ENCODE data around the gene STT3B.

DNA sequence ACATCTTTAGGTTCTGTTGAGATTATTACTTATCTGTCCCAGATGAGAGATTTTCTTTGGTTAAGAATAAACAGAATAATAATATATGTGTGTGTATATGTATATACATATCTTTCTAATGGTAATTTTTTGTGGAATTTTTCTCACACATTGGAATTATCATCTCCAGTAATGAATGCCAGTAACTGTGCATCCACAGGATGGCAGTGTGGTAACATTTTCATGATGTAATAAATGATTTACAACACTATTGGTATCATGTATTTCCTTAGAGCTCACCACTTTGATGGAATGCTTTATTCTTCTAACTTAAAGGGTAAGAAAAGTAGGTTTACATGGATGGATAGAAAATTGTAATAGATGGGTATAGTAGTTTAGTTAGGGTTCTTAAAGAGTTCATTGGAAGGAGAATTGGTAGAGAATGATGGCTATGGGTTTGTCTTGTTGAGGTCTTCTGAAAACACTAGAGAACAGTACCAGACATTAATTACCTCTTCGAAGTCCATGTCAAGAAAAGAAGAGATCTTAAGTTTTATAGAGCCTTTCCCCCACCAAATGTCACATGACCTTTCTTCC is 78.1 kb downstream of the STT3B start:
- TF ChIP-seq POLR2A (IDR thresholded peaks at IDR 0.05), result no peak
- TF ChIP-seq, protein P1, sequence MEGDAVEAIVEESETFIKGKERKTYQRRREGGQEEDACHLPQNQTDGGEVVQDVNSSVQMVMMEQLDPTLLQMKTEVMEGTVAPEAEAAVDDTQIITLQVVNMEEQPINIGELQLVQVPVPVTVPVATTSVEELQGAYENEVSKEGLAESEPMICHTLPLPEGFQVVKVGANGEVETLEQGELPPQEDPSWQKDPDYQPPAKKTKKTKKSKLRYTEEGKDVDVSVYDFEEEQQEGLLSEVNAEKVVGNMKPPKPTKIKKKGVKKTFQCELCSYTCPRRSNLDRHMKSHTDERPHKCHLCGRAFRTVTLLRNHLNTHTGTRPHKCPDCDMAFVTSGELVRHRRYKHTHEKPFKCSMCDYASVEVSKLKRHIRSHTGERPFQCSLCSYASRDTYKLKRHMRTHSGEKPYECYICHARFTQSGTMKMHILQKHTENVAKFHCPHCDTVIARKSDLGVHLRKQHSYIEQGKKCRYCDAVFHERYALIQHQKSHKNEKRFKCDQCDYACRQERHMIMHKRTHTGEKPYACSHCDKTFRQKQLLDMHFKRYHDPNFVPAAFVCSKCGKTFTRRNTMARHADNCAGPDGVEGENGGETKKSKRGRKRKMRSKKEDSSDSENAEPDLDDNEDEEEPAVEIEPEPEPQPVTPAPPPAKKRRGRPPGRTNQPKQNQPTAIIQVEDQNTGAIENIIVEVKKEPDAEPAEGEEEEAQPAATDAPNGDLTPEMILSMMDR (IDR thresholded peaks at IDR 0.05), result peak in 6 of 7 experiments; percentile 23 to 54 (median 46)

Data from body of pancreas (tissue), 4 donors.